Neural progenitor cell (in vitro differentiated cells): ENCODE measurements around the gene MADD. TPM values are rescaled to one million over a fixed set of nuclear protein-coding genes. Genes with fewer than 3 reads are reported as not detected.
A peak's percentile ranks its signal among the peaks of the same experiment; 100 is the strongest.
"Not testable (repeated sequence)": the region's sequence is repeated elsewhere in the genome, so short reads cannot be mapped to it uniquely, and the experiment has no call there.

Source experiments
- DNase-seq: peaks from one replicate; pipeline ENCODE4 v3.0.0-alpha.2; 2016; ENCODE audit warnings: low spot score
- H2AFZ ChIP-seq: fragments of 200-600 bp; sonication (generic); replicated peaks from 2 replicates; pipeline ENCODE4 v1.6.1; 2016; ENCODE audit warnings: antibody characterized with exemption
- H3F3A ChIP-seq: fragments of 200-600 bp; sonication (generic); 2 replicates; pipeline ENCODE4 v1.6.1; 2016; ENCODE audit warnings: antibody characterized with exemption, low read depth
- H3K27ac ChIP-seq: fragments of 200-600 bp; sonication (generic); 2 replicates; pipeline ENCODE4 v1.5.1; 2016; ENCODE audit warnings: mild to moderate bottlenecking
- H3K27me3 ChIP-seq: fragments of 200-600 bp; sonication (generic); 2 replicates; pipeline ENCODE4 v1.6.1; 2016; ENCODE audit warnings: mild to moderate bottlenecking, moderate library complexity
- H3K36me3 ChIP-seq: fragments of 200-600 bp; sonication (generic); 2 replicates; pipeline ENCODE4 v1.5.1; 2016
- H3K4me1 ChIP-seq: fragments of 200-600 bp; sonication (generic); 2 replicates; pipeline ENCODE4 v1.6.1; 2016; ENCODE audit warnings: mixed run types
- H3K4me2 ChIP-seq: fragments of 200-600 bp; sonication (generic); 2 replicates; pipeline ENCODE4 v1.6.1; 2016
- H3K4me3 ChIP-seq: fragments of 200-600 bp; sonication (generic); 2 replicates; pipeline ENCODE4 v1.5.1; 2016
- H3K79me2 ChIP-seq: fragments of 200-600 bp; sonication (generic); 2 replicates; pipeline ENCODE4 v1.6.1; 2016; ENCODE audit warnings: low read depth
- H3K9ac ChIP-seq: fragments of 200-600 bp; sonication (generic); 2 replicates; pipeline ENCODE4 v1.6.1; 2016
- H3K9me3 ChIP-seq: fragments of 200-600 bp; sonication (generic); 2 replicates; pipeline ENCODE4 v1.5.1; 2016; ENCODE audit warnings: low read depth
- H4K20me1 ChIP-seq: fragments of 200-600 bp; sonication (generic); 2 replicates; pipeline ENCODE4 v1.6.1; 2016; ENCODE audit warnings: low read depth
- H3K27ac Mint-ChIP-seq: 3 replicates; pipeline ENCODE4 v1.8.0; 2021; ENCODE audit warnings: mixed read lengths
- H3K27me3 Mint-ChIP-seq: 2 replicates; pipeline ENCODE4 v1.8.0; 2022; ENCODE audit warnings: low read depth, mild to moderate bottlenecking, inconsistent platforms, moderate library complexity, mixed read lengths; ENCODE audit not compliant: insufficient read depth
- H3K36me3 Mint-ChIP-seq: 3 replicates; pipeline ENCODE4 v1.8.0; 2021; ENCODE audit warnings: mixed read lengths
- H3K4me1 Mint-ChIP-seq: 3 replicates; pipeline ENCODE4 v1.8.0; 2021; ENCODE audit warnings: mixed read lengths
- H3K4me3 Mint-ChIP-seq: 3 replicates; pipeline ENCODE4 v1.8.0; 2021; ENCODE audit warnings: mild to moderate bottlenecking, moderate library complexity, mixed read lengths
- H3K9me3 Mint-ChIP-seq: 3 replicates; pipeline ENCODE4 v1.8.0; 2020; ENCODE audit warnings: mixed read lengths
- CTCF ChIP-seq: fragments of 200-600 bp; sonication (generic); IDR thresholded peaks from 2 replicates; pipeline ENCODE4 v1.5.1; 2017; ENCODE audit warnings: antibody characterized with exemption, mild to moderate bottlenecking
- EZH2 ChIP-seq: fragments of 200-600 bp; sonication (generic); IDR thresholded peaks from 2 replicates; pipeline ENCODE4 v1.6.1; 2017; ENCODE audit warnings: antibody characterized with exemption, mild to moderate bottlenecking, moderate library complexity
- EZH2phosphoT487 ChIP-seq: fragments of 200-600 bp; sonication (generic); IDR thresholded peaks from 2 replicates; pipeline ENCODE4 v1.6.1; 2017; ENCODE audit warnings: antibody characterized with exemption
- total RNA-seq: library from RNA; depleted of rRNA; stranded (reverse); fragments of >200 nt; gene quantifications from 2 replicates; pipeline ENCODE4 v1.2.3, GENCODE V29; 2015; ENCODE audit warnings: low replicate concordance

MADD gene
- total RNA-seq, 1 donor from 2014 or later: 16.1 TPM

DNA sequence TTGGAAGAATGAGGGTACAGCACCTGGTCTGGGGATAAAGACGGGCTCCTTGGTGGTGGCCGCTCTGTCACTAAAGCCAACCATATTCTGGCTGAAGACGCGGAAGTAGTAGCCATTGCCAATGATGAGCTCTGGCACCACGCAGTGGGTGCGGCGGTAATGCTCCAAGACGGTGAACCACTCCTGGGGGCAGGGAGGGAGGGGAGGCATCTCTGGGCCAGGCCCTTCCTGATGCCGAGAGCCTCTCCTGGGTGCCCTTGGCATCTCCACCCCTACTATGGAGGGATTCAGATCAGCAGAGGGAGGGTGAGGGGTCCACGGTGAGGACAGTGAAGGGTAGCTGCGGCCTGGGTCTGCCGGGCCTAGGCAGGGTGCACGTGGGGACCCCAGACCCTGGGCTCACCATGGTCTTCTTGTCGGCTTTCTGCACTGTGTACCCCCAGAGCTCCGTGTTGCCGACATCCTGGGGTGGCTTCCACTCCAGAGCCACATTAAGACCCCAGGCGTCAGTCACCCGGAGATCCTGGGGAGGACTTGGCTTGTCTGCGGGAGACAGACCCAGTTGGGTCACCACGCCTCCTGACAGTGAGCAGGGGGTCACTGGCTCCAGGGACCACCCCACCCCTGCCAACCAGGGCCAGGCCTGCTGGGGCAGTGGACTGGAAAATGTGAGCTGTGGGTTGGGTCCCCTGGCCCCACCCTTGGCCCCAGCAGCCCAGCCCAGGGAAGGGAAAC, 63.0 kb downstream of the MADD start:
- no peak overlapping the region for H3K27ac ChIP-seq
- no peak overlapping the region for H3K9ac ChIP-seq
- H3K9me3 ChIP-seq: no peaks in the 10 kb centered on the region
- H3K4me3 ChIP-seq: no peak overlapping the region
- no peak overlapping the region for H2AFZ ChIP-seq
- peaks cover 3% of the 10 kb centered on the region for H3F3A ChIP-seq
- H3K4me3 Mint-ChIP-seq: no peak overlapping the region
- no peaks in the 10 kb centered on the region for H3K4me1 ChIP-seq
- peaks cover 4% of the 10 kb centered on the region for H3K4me1 Mint-ChIP-seq
- H3K36me3 ChIP-seq: no peaks in the 10 kb centered on the region
- no peaks in the 10 kb centered on the region for H3K27me3 ChIP-seq
- no peaks in the 10 kb centered on the region for H3K79me2 ChIP-seq
- H3K36me3 Mint-ChIP-seq: no peaks in the 10 kb centered on the region
- no peaks in the 10 kb centered on the region for H3K9me3 Mint-ChIP-seq
- TF ChIP-seq EZH2: no peak
- no peak for TF ChIP-seq CTCF
- no peak for TF ChIP-seq EZH2phosphoT487
- peak; percentile 1 for DNase-seq
- H4K20me1 ChIP-seq: no peaks in the 10 kb centered on the region
- H3K27me3 Mint-ChIP-seq: peaks cover 8% of the 10 kb centered on the region
- no peak overlapping the region for H3K27ac Mint-ChIP-seq
- no peak overlapping the region for H3K4me2 ChIP-seq

DNA sequence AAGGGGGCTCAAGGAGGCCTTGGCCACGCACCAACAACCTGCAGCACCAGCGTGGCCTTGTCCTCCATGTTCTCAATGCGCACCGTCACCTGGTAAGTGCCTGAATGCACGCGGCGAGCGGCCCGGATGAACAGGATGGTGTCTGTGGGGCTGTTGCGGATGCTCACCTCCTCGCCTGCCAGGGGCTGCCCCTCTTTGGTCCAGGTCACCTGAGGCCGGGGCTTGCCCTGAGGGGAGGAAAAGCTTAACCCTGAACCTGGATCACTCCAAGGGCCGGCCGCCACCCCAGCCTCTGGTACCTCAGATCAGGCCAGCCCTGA, 63.6 kb downstream of the MADD start:
- Histone ChIP-seq H3K9me3 (no peaks in the 10 kb centered on the region), H3K4me2 (no peak overlapping the region), H3F3A (peaks cover 3% of the 10 kb centered on the region), H3K27me3 (no peaks in the 10 kb centered on the region), H3K27ac (no peak overlapping the region), H2AFZ (no peak overlapping the region), H3K36me3 (no peaks in the 10 kb centered on the region), H3K4me1 (no peaks in the 10 kb centered on the region), H3K79me2 (no peaks in the 10 kb centered on the region), H3K4me3 (no peak overlapping the region), H4K20me1 (no peaks in the 10 kb centered on the region), H3K9ac (no peak overlapping the region)
- Mint-ChIP-seq H3K27ac (no peak overlapping the region), H3K36me3 (no peaks in the 10 kb centered on the region), H3K4me1 (peaks cover 4% of the 10 kb centered on the region), H3K9me3 (no peaks in the 10 kb centered on the region), H3K27me3 (peaks cover 6% of the 10 kb centered on the region), H3K4me3 (no peak overlapping the region)
- peak; percentile 0 for DNase-seq
- TF ChIP-seq EZH2phosphoT487: no peak
- TF ChIP-seq CTCF: no peak
- no peak for TF ChIP-seq EZH2

DNA sequence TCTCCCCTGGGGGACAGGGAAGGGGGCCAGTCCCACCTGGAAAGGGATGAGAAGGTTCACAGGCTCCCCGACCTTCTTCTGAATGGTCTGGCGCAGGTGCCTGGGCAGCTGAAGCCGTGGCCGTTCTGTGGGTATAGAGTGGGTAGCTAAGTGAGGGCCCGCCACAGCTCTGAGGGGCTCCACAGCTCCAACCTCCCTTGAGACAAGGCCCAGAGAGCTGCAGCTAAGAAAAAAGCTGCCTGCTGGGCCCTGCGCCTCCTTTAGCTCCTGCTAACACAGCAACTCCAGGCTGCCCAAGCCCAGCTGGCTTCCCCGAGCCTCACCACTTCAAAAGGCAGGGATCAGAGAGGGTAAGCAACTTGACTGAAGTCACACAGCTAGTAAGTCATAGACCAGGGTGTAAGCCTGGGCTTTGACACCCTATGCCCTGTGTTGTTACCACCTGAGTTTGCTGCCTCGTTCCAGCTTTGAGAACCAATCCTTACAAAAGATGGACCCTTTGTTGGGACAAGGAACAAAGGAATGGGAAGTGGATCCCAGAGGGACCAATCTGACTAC, 64.0 kb downstream of the MADD start:
- no peaks in the 10 kb centered on the region for H3K27me3 ChIP-seq
- Mint-ChIP-seq H3K27ac (no peak overlapping the region), H3K27me3 (peaks cover 6% of the 10 kb centered on the region), H3K4me3 (no peak overlapping the region), H3K9me3 (no peaks in the 10 kb centered on the region), H3K4me1 (peaks cover 4% of the 10 kb centered on the region), H3K36me3 (no peaks in the 10 kb centered on the region)
- H3K27ac ChIP-seq: no peak overlapping the region
- TF ChIP-seq EZH2: no peak
- no peak for TF ChIP-seq EZH2phosphoT487
- no peak for TF ChIP-seq CTCF
- peaks cover 3% of the 10 kb centered on the region for H3F3A ChIP-seq
- no peaks in the 10 kb centered on the region for H4K20me1 ChIP-seq
- H3K4me2 ChIP-seq: no peak overlapping the region
- no peaks in the 10 kb centered on the region for H3K4me1 ChIP-seq
- H3K9me3 ChIP-seq: no peaks in the 10 kb centered on the region
- no peaks in the 10 kb centered on the region for H3K36me3 ChIP-seq
- no peak overlapping the region for H3K9ac ChIP-seq
- H2AFZ ChIP-seq: no peak overlapping the region
- H3K79me2 ChIP-seq: no peaks in the 10 kb centered on the region
- peak; percentile 1 for DNase-seq
- no peak overlapping the region for H3K4me3 ChIP-seq

DNA sequence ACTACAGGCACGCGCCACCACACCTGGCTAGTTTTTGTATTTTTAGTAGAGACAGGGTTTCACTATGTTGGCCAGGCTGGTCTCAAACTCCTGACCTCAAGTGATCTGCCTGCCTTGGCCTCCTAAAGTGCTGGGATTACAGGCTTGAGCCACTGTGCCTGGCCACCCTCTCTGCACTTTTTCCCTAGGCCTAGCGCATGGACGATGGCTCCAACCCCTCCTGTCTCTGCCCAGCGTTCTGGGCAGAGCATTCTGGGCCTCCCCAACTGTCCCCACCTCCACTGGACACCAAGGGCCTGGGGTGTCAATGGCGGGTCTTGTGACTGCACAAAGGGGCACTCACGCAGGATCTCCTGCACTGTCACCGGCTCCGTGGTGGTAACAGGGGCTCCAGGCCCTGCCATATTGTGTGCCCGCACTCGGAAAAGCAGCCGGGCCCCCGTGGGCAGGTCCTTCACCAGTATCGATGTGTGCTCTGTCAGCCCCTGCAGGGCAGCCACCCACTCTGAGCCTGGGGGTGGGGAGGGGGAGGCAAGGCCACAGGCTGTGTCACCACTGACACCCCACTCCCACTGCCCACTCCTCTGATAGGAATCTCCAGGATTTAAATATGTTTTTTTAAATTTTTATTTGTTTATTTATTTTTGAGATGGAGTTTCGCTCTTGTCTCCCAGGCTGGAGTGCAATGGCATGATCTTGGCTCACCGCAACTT, 64.9 kb downstream of the MADD start:
- not testable (repeated sequence) for H3K4me1 Mint-ChIP-seq, H3K27me3 Mint-ChIP-seq, H3K4me2 ChIP-seq, H3F3A ChIP-seq, H3K4me3 Mint-ChIP-seq, H3K79me2 ChIP-seq, H3K36me3 ChIP-seq, H3K27me3 ChIP-seq, H3K9me3 Mint-ChIP-seq, H2AFZ ChIP-seq, H3K9ac ChIP-seq, H3K27ac ChIP-seq, H4K20me1 ChIP-seq, H3K4me3 ChIP-seq, H3K36me3 Mint-ChIP-seq, H3K9me3 ChIP-seq, H3K4me1 ChIP-seq, H3K27ac Mint-ChIP-seq
- peak; percentile 1 for DNase-seq
